Lower leg skin (tissue), 3 donors: ENCODE measurements around the gene RMND5B.

Experiments used
- POLR2A ChIP-seq, 2 donors: fragments of 450-650 bp; IDR thresholded peaks; one replicate each; pipeline ENCODE4 v1.6.1; 2016 to 2017; ENCODE audit warnings: antibody characterized with exemption in 2 of 2, mild to moderate bottlenecking in 1 of 2, moderate library complexity in 1 of 2
- TF ChIP-seq, protein P1 (sequence below), 3 donors: fragments of 450-650 bp; IDR thresholded peaks; one replicate each; pipeline ENCODE4 v1.5.1; 2016; ENCODE audit warnings: antibody characterized with exemption in 3 of 3, mild to moderate bottlenecking in 3 of 3, moderate library complexity in 2 of 3

- TF ChIP-seq, protein P1, sequence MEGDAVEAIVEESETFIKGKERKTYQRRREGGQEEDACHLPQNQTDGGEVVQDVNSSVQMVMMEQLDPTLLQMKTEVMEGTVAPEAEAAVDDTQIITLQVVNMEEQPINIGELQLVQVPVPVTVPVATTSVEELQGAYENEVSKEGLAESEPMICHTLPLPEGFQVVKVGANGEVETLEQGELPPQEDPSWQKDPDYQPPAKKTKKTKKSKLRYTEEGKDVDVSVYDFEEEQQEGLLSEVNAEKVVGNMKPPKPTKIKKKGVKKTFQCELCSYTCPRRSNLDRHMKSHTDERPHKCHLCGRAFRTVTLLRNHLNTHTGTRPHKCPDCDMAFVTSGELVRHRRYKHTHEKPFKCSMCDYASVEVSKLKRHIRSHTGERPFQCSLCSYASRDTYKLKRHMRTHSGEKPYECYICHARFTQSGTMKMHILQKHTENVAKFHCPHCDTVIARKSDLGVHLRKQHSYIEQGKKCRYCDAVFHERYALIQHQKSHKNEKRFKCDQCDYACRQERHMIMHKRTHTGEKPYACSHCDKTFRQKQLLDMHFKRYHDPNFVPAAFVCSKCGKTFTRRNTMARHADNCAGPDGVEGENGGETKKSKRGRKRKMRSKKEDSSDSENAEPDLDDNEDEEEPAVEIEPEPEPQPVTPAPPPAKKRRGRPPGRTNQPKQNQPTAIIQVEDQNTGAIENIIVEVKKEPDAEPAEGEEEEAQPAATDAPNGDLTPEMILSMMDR (IDR thresholded peaks at IDR 0.05) = no peak
- no peak for TF ChIP-seq POLR2A (IDR thresholded peaks at IDR 0.05)
Measured at GRCh38 chr5:178141550-178141949, 10.7 kb downstream of the RMND5B start.
